WTC11 (cell line): ENCODE measurements around the gene LAMB4. TPM values are rescaled to one million over a fixed set of nuclear protein-coding genes. Genes with fewer than 3 reads are reported as not detected.

Source experiments
- ATAC-seq: fragments of 200-7000 bp; cut with Tn5 transposase; 2 replicates; pipeline ENCODE4 v1.10.0; 2021; ENCODE audit warnings: mild to moderate bottlenecking, moderate library complexity
- CTCF ChIA-PET: fragments of 300-600 bp; sonication (Branson Sonifier 250); formaldehyde crosslinking; loops from one replicate; lab custom pipeline; 2021; ENCODE audit warnings: antibody characterized with exemption; lab: Charles Lee
- POLR2A ChIA-PET: fragments of 350-600 bp; sonication (Branson Sonifier 250); formaldehyde crosslinking; loops from one replicate; lab custom pipeline; 2021; ENCODE audit warnings: antibody characterized with exemption; lab: Charles Lee
- DNase-seq: peaks from one replicate; pipeline ENCODE4 v3.0.0; 2021; ENCODE audit warnings: low spot score
- H3K27ac Mint-ChIP-seq: 2 replicates; pipeline ENCODE4 v1.8.0; 2021; ENCODE audit warnings: mixed read lengths
- H3K27me3 Mint-ChIP-seq: 2 replicates; pipeline ENCODE4 v1.8.0; 2021; ENCODE audit warnings: low read depth, mild to moderate bottlenecking, moderate library complexity, mixed read lengths
- H3K36me3 Mint-ChIP-seq: 2 replicates; pipeline ENCODE4 v1.8.0; 2021; ENCODE audit warnings: mixed read lengths
- H3K4me1 Mint-ChIP-seq: 2 replicates; pipeline ENCODE4 v1.8.0; 2022; ENCODE audit warnings: mixed read lengths
- H3K4me3 Mint-ChIP-seq: 2 replicates; pipeline ENCODE4 v1.8.0; 2021; ENCODE audit warnings: mild to moderate bottlenecking, moderate library complexity, mixed read lengths
- H3K9me3 Mint-ChIP-seq: 2 replicates; pipeline ENCODE4 v1.8.0; 2021; ENCODE audit warnings: mixed read lengths
- ARID4B ChIP-seq: sonication (generic); formaldehyde crosslinking; IDR thresholded peaks from 2 replicates; pipeline ENCODE4 v1.8.0; 2023; ENCODE audit warnings: missing genetic modification reagents, mild to moderate bottlenecking, borderline replicate concordance
- ATF1 ChIP-seq: sonication (generic); formaldehyde crosslinking; IDR thresholded peaks from 2 replicates; pipeline ENCODE4 v1.8.1; 2023; ENCODE audit warnings: mild to moderate bottlenecking, moderate library complexity, missing genetic modification reagents
- E2F4 ChIP-seq: sonication (generic); formaldehyde crosslinking; IDR thresholded peaks from 2 replicates; pipeline ENCODE4 v1.8.1; 2022; ENCODE audit warnings: low read depth, mild to moderate bottlenecking, moderate library complexity, missing genetic modification reagents, borderline replicate concordance
- EMX1 ChIP-seq: fragments of 250-450 bp; sonication (Bioruptor Pico); IDR thresholded peaks from 2 replicates; pipeline ENCODE4 v1.8.0; 2021; ENCODE audit warnings: mild to moderate bottlenecking
- ERG ChIP-seq: fragments of 250-450 bp; sonication (Bioruptor Pico); IDR thresholded peaks from 2 replicates; pipeline ENCODE4 v1.8.0; 2021; ENCODE audit warnings: mild to moderate bottlenecking
- IRF1 ChIP-seq: sonication (generic); formaldehyde crosslinking; IDR thresholded peaks from 2 replicates; pipeline ENCODE4 v1.8.0; 2023; ENCODE audit warnings: missing genetic modification reagents
- MXD4 ChIP-seq: fragments of 250-450 bp; sonication (Bioruptor Pico); IDR thresholded peaks from 2 replicates; pipeline ENCODE4 v1.8.0; 2021; ENCODE audit warnings: mild to moderate bottlenecking, moderate library complexity, borderline replicate concordance
- MYBL2 ChIP-seq: sonication (generic); formaldehyde crosslinking; IDR thresholded peaks from 2 replicates; pipeline ENCODE4 v1.8.1; 2023; ENCODE audit warnings: mild to moderate bottlenecking, moderate library complexity, missing genetic modification reagents
- NR2C2 ChIP-seq: sonication (generic); formaldehyde crosslinking; IDR thresholded peaks from 2 replicates; pipeline ENCODE4 v1.8.0; 2022; ENCODE audit warnings: mild to moderate bottlenecking, missing genetic modification reagents
- PRRX2 ChIP-seq: fragments of 250-450 bp; sonication (Bioruptor Pico); IDR thresholded peaks from 2 replicates; pipeline ENCODE4 v1.8.0; 2021; ENCODE audit warnings: mild to moderate bottlenecking
- RORB ChIP-seq: fragments of 250-450 bp; sonication (Bioruptor Pico); IDR thresholded peaks from 2 replicates; pipeline ENCODE4 v1.9.0; 2021; ENCODE audit warnings: mild to moderate bottlenecking
- SOX15 ChIP-seq: fragments of 250-450 bp; sonication (Bioruptor Pico); IDR thresholded peaks from 2 replicates; pipeline ENCODE4 v1.9.0; 2021; ENCODE audit warnings: mild to moderate bottlenecking
- TEAD4 ChIP-seq: sonication (generic); formaldehyde crosslinking; IDR thresholded peaks from 2 replicates; pipeline ENCODE4 v1.8.0; 2022; ENCODE audit warnings: mild to moderate bottlenecking, missing genetic modification reagents
- ZBTB21 ChIP-seq: sonication (generic); formaldehyde crosslinking; IDR thresholded peaks from 2 replicates; pipeline ENCODE4 v1.8.1; 2023; ENCODE audit warnings: mild to moderate bottlenecking, missing genetic modification reagents, borderline replicate concordance
- ZNF263 ChIP-seq: sonication (generic); formaldehyde crosslinking; IDR thresholded peaks from 2 replicates; pipeline ENCODE4 v1.8.1; 2022; ENCODE audit warnings: low read depth, mild to moderate bottlenecking, moderate library complexity, missing genetic modification reagents
- ZNF416 ChIP-seq: fragments of 250-450 bp; sonication (Bioruptor Pico); IDR thresholded peaks from 2 replicates; pipeline ENCODE4 v1.9.0; 2021; ENCODE audit warnings: mild to moderate bottlenecking, inconsistent platforms
- ZSCAN18 ChIP-seq: fragments of 250-450 bp; sonication (Bioruptor Pico); IDR thresholded peaks from 2 replicates; pipeline ENCODE4 v2.1.2; 2022; ENCODE audit warnings: mild to moderate bottlenecking, moderate library complexity
- total RNA-seq: library from RNA; stranded (reverse); gene quantifications from 3 replicates; pipeline ENCODE4 v1.2.3, GENCODE V29; 2021
- TF ChIP-seq, protein P1 (sequence below): sonication (generic); formaldehyde crosslinking; IDR thresholded peaks from 2 replicates; pipeline ENCODE4 v1.8.1; 2023; ENCODE audit warnings: mild to moderate bottlenecking, missing genetic modification reagents

LAMB4 gene
- total RNA-seq, 1 experiment from 2014 or later, result not detected

GRCh38 chr7:107981466-107981865 lies 148.7 kb downstream of the LAMB4 start:
- CTCF ChIA-PET, result interaction anchor here (1.0 kb wide), 1 partner anchor 21 kb away, joined by 5 read pairs; no protein-coding TSS in a partner anchor

DNA sequence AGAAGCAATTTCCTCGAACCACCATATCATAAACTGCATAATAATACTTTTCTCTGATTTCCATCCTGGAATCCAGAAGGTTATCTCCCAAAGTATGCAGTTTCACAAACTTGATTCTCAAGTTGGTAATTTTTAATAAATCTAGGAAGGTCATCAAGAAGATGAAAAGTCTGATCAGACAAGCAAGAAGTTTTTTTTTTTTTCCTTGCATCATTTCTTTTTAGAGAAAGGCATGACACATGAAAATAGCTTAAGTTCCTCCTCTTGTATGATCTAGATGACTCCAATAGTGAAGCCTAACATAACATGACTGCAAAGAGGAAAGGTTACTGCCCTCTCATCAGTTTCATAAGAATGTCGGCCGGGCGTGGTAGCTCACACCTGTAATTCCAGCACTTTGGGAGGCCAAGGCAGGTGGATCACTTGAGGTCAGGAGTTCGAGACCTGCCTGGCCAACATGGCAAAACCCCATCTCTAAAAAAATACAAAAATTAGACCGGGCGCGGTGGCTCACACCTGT lies 149.4 kb downstream of the LAMB4 start:
- ChIA-PET POLR2A (no interaction called here), CTCF (no interaction called here)
- no peaks in the 10 kb centered on the region for H3K9me3 Mint-ChIP-seq
- DNase-seq (no peak), ATAC-seq (no peak)
- H3K27me3 Mint-ChIP-seq, result no peaks in the 10 kb centered on the region
- no peak overlapping the region for H3K4me3 Mint-ChIP-seq
- H3K4me1 Mint-ChIP-seq, result peaks cover 16% of the 10 kb centered on the region
- peaks cover 41% of the 10 kb centered on the region for H3K36me3 Mint-ChIP-seq
- TF ChIP-seq PRRX2, result no peak
- TF ChIP-seq ZNF416 (CRISPR knock-in tag), result no peak
- no peak for TF ChIP-seq SOX15
- TF ChIP-seq, protein P1, sequence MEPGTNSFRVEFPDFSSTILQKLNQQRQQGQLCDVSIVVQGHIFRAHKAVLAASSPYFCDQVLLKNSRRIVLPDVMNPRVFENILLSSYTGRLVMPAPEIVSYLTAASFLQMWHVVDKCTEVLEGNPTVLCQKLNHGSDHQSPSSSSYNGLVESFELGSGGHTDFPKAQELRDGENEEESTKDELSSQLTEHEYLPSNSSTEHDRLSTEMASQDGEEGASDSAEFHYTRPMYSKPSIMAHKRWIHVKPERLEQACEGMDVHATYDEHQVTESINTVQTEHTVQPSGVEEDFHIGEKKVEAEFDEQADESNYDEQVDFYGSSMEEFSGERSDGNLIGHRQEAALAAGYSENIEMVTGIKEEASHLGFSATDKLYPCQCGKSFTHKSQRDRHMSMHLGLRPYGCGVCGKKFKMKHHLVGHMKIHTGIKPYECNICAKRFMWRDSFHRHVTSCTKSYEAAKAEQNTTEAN (CRISPR knock-in tag), result no peak
- TF ChIP-seq ZNF263 (CRISPR knock-in tag), result no peak
- no peak for TF ChIP-seq ZSCAN18
- TF ChIP-seq EMX1 (CRISPR knock-in tag), result no peak
- TF ChIP-seq ZBTB21 (CRISPR knock-in tag), result no peak
- TF ChIP-seq ARID4B, result no peak
- TF ChIP-seq ATF1, result no peak
- no peak for TF ChIP-seq RORB (CRISPR knock-in tag)
- TF ChIP-seq MXD4, result no peak
- no peak for TF ChIP-seq MYBL2 (CRISPR knock-in tag)
- TF ChIP-seq IRF1 (CRISPR knock-in tag), result no peak
- no peak for TF ChIP-seq ERG (CRISPR knock-in tag)
- TF ChIP-seq, all 79 proteins: peak for 0
- H3K27ac Mint-ChIP-seq, result no peak overlapping the region

More at GRCh38 chr7:107981466-107981865, 148.7 kb downstream of the LAMB4 start:
- H3K4me3 Mint-ChIP-seq, result no peak overlapping the region
- POLR2A ChIA-PET, result no interaction called here
- H3K4me1 Mint-ChIP-seq, result peaks cover 12% of the 10 kb centered on the region
- no peak for DNase-seq
- H3K27me3 Mint-ChIP-seq, result no peaks in the 10 kb centered on the region
- H3K9me3 Mint-ChIP-seq, result no peaks in the 10 kb centered on the region
- TF ChIP-seq TEAD4 (CRISPR knock-in tag) (no peak), E2F4 (CRISPR knock-in tag) (no peak), NR2C2 (CRISPR knock-in tag) (no peak)
- TF ChIP-seq, all 79 proteins: peak for 0
- Mint-ChIP-seq H3K27ac (no peak overlapping the region), H3K36me3 (peaks cover 43% of the 10 kb centered on the region)
- no peak for ATAC-seq
